Adrenal gland (tissue), 5 donors: ENCODE data around the gene GPATCH4.

ENCODE experiments used
- CTCF ChIP-seq, 6 experiments: fragments of 450-650 bp in 4 of 6; fragments of 200-600 bp in 2 of 6; sonication (generic) in 1 of 6; IDR thresholded peaks; 1 replicate in 5 of 6; 2 replicates in 1 of 6; pipeline versions ENCODE4 v1.5.1 to v1.8.0; 2016 to 2021; ENCODE audit warnings: antibody characterized with exemption in 6 of 6, mild to moderate bottlenecking in 2 of 6, moderate library complexity in 1 of 6
- POLR2A ChIP-seq, 2 donors: fragments of 450-650 bp; IDR thresholded peaks; one replicate each; pipeline ENCODE4 v1.6.1; 2017; ENCODE audit warnings: antibody characterized with exemption in 2 of 2, mild to moderate bottlenecking in 2 of 2, moderate library complexity in 1 of 2
- donor health status: DM: no; HTN: no; CAD: no.

- TF ChIP-seq CTCF (IDR thresholded peaks at IDR 0.05) (no peak), POLR2A (IDR thresholded peaks at IDR 0.05) (no peak)
Observed at GRCh38 chr1:156600733-156601121, 552 bp downstream of the GPATCH4 start.
